ENCODE data around the gene SIRT2.

Gene SIRT2

GRCh38 chr19:38841180-38841766 lies 58.1 kb downstream of the SIRT2 start:
- H3K27ac ChIP-seq (replicated peaks) = no peak overlapping the region
- DNase-seq (ENCODE audit: low read depth in 1 of 2, low spot score in 1 of 2) = no peak

GRCh38 chr19:38840583-38840968 lies 58.8 kb downstream of the SIRT2 start:
- no peak for TF ChIP-seq POLR2AphosphoS5 (IDR thresholded peaks at IDR 0.05; ENCODE audit: low read depth)
- TF ChIP-seq GABPA (IDR thresholded peaks at IDR 0.05; ENCODE audit: low read depth) = no peak
- TF ChIP-seq SPI1 (IDR thresholded peaks at IDR 0.05; ENCODE audit: borderline replicate concordance, low read depth) = no peak
- no peak for TF ChIP-seq REST (IDR thresholded peaks at IDR 0.05; ENCODE audit: insufficient replicate concordance, low read depth)
- no peak for TF ChIP-seq CTCF (IDR thresholded peaks at IDR 0.05; ENCODE audit: insufficient read depth, low read length)
- Histone ChIP-seq H3K27me3 (ENCODE audit: insufficient read depth, poor library complexity, severe bottlenecking) (no peaks in the 10 kb centered on the region), H3K27ac (replicated peaks) (no peak overlapping the region), H3K4me3 (replicated peaks; ENCODE audit: insufficient read depth, low read length) (no peak overlapping the region)
- DNase-seq (ENCODE audit: low read depth in 1 of 2, low spot score in 1 of 2) = no peak

More at GRCh38 chr19:38841180-38841766, 58.1 kb downstream of the SIRT2 start:
- Histone ChIP-seq H3K27me3 (ENCODE audit: insufficient read depth, poor library complexity, severe bottlenecking) (no peaks in the 10 kb centered on the region), H3K4me3 (replicated peaks; ENCODE audit: insufficient read depth, low read length) (no peak overlapping the region)
- TF ChIP-seq SPI1 (IDR thresholded peaks at IDR 0.05; ENCODE audit: borderline replicate concordance, low read depth) = no peak
- TF ChIP-seq CTCF (IDR thresholded peaks at IDR 0.05; ENCODE audit: insufficient read depth, low read length) = no peak
- no peak for TF ChIP-seq GABPA (IDR thresholded peaks at IDR 0.05; ENCODE audit: low read depth)
- TF ChIP-seq REST (IDR thresholded peaks at IDR 0.05; ENCODE audit: insufficient replicate concordance, low read depth) = no peak

- TF ChIP-seq REST (IDR thresholded peaks at IDR 0.05; ENCODE audit: insufficient replicate concordance, low read depth) (no peak), POLR2AphosphoS5 (IDR thresholded peaks at IDR 0.05; ENCODE audit: low read depth) (no peak), SPI1 (IDR thresholded peaks at IDR 0.05; ENCODE audit: borderline replicate concordance, low read depth) (no peak), GABPA (IDR thresholded peaks at IDR 0.05; ENCODE audit: low read depth) (no peak), CTCF (IDR thresholded peaks at IDR 0.05; ENCODE audit: insufficient read depth, low read length) (no peak)
- Histone ChIP-seq H3K27ac (replicated peaks) (no peak overlapping the region), H3K4me3 (replicated peaks; ENCODE audit: insufficient read depth, low read length) (no peak overlapping the region), H3K27me3 (ENCODE audit: insufficient read depth, poor library complexity, severe bottlenecking) (no peaks in the 10 kb centered on the region)
- DNase-seq (ENCODE audit: low read depth in 1 of 2, low spot score in 1 of 2) = no peak
Measured at GRCh38 chr19:38839816-38840582, 59.4 kb downstream of the SIRT2 start.

Data from HL-60 (cell line).